ENCODE measurements around the gene CFAP68. TPM values are rescaled to one million over a fixed set of nuclear protein-coding genes. Genes with fewer than 3 reads are reported as not detected.

Gene CFAP68
- total and polyA plus RNA-seq, 2 of the 13 experiments (the other 11 are each of a cell fraction or from before 2014, with no cell fraction given) = 22.2 to 25.6 TPM

DNA sequence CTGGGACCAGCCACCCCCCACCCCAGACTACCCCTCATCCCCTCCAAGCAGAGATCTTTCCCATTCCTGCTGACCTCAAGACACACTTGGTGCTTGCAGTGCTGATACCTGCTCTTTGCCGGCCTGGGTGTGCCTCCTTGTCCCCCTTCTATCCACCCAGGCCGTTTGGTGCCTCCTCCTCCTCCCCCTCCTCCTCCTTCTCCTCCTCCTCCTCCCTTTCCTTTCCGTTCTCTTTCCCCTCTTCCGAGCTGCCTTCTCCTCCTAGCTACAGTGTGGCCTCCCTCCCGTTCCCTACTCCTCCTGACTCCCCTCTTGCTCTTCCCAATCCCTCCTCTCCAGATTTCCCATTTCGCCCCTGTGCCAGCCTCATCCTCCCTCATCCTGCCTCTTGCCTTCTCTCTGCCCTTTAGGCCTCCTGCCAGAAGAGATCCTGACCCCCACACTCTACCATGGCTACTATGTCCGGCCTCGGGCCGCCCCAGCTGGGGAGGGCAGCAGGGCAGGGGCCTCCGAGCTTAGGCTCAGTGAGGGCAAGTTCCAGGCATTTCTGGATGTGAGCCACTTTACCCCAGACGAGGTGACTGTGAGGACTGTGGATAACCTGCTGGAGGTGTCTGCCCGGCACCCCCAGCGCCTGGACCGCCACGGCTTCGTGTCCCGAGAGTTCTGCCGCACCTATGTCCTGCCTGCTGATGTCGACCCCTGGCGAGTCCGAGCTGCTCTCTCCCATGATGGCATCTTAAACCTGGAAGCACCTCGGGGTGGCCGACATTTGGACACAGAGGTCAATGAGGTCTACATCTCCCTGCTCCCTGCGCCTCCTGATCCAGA lies 33.9 kb downstream of the CFAP68 start (continued):
- no peak for TF ChIP-seq SP1 (IDR thresholded peaks at IDR 0.05)
- TF ChIP-seq SP1 (CRISPR knock-in tag; IDR thresholded peaks at IDR 0.05) = no peak
- peak; percentile 7 for TF ChIP-seq TEAD3 (CRISPR knock-in tag; optimal IDR thresholded peaks at IDR 0.05; ENCODE audit: borderline replicate concordance)
- TF ChIP-seq ZNF629 (CRISPR knock-in tag; conservative IDR thresholded peaks at IDR 0.05) = no peak
- no peak for TF ChIP-seq IKZF4 (CRISPR knock-in tag; IDR thresholded peaks at IDR 0.05; ENCODE audit: borderline replicate concordance, low read depth, not compliant biosample characterization)
- no peak for TF ChIP-seq SCMH1 (CRISPR knock-in tag; IDR thresholded peaks at IDR 0.05; ENCODE audit: borderline replicate concordance)
- TF ChIP-seq RBFOX2 (IDR thresholded peaks at IDR 0.05; ENCODE audit: low read depth, low read length) = no peak
- no peak for TF ChIP-seq PHF20 (CRISPR knock-in tag; IDR thresholded peaks at IDR 0.05)
- no peak for TF ChIP-seq SIX1 (CRISPR knock-in tag; IDR thresholded peaks at IDR 0.05; ENCODE audit: borderline replicate concordance)
- TF ChIP-seq, protein P1, sequence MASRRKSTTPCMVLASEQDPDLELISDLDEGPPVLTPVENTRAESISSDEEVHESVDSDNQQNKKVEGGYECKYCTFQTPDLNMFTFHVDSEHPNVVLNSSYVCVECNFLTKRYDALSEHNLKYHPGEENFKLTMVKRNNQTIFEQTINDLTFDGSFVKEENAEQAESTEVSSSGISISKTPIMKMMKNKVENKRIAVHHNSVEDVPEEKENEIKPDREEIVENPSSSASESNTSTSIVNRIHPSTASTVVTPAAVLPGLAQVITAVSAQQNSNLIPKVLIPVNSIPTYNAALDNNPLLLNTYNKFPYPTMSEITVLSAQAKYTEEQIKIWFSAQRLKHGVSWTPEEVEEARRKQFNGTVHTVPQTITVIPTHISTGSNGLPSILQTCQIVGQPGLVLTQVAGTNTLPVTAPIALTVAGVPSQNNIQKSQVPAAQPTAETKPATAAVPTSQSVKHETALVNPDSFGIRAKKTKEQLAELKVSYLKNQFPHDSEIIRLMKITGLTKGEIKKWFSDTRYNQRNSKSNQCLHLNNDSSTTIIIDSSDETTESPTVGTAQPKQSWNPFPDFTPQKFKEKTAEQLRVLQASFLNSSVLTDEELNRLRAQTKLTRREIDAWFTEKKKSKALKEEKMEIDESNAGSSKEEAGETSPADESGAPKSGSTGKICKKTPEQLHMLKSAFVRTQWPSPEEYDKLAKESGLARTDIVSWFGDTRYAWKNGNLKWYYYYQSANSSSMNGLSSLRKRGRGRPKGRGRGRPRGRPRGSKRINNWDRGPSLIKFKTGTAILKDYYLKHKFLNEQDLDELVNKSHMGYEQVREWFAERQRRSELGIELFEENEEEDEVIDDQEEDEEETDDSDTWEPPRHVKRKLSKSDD (CRISPR knock-in tag; IDR thresholded peaks at IDR 0.05; ENCODE audit: low read depth) = no peak
- no peak for TF ChIP-seq NR2C2 (CRISPR knock-in tag; IDR thresholded peaks at IDR 0.05; ENCODE audit: borderline replicate concordance)
